Measurements from ENCODE around the gene PLA2G6.

The PLA2G6 gene

GRCh38 chr22:38109371-38110001 is 72.1 kb downstream of the PLA2G6 start:
- no peak for FAIRE-seq

GRCh38 chr22:38108561-38109319 is 72.9 kb downstream of the PLA2G6 start:
- FAIRE-seq, result no peak

GRCh38 chr22:38107692-38108515 is 73.7 kb downstream of the PLA2G6 start:
- FAIRE-seq, result no peak

GRCh38 chr22:38106814-38107578 is 74.6 kb downstream of the PLA2G6 start:
- FAIRE-seq, result no peak

GRCh38 chr22:38104084-38104483 is 77.5 kb downstream of the PLA2G6 start:
- FAIRE-seq, result no peak

- FAIRE-seq, result no peak
Observed at GRCh38 chr22:38103641-38104040, 78.0 kb downstream of the PLA2G6 start.

- no peak for FAIRE-seq
Observed at GRCh38 chr22:38098410-38099249, 83.0 kb downstream of the PLA2G6 start.

GRCh38 chr22:38097557-38098409 is 83.8 kb downstream of the PLA2G6 start:
- no peak for FAIRE-seq

- no peak for FAIRE-seq
Observed at GRCh38 chr22:38097058-38097457, 84.6 kb downstream of the PLA2G6 start.

GRCh38 chr22:38089474-38089851 is 92.2 kb downstream of the PLA2G6 start:
- no peak for FAIRE-seq

- no peak for FAIRE-seq
Observed at GRCh38 chr22:38088629-38089473, 92.8 kb downstream of the PLA2G6 start.

- FAIRE-seq, result no peak
Observed at GRCh38 chr22:38087855-38088254, 93.8 kb downstream of the PLA2G6 start.

- FAIRE-seq, result no peak
Observed at GRCh38 chr22:38086942-38087341, 94.7 kb downstream of the PLA2G6 start.

GRCh38 chr22:38086001-38086845 is 95.4 kb downstream of the PLA2G6 start:
- FAIRE-seq, result no peak

- no peak for FAIRE-seq
Observed at GRCh38 chr22:38085501-38085900, 96.1 kb downstream of the PLA2G6 start.

- no peak for FAIRE-seq
Observed at GRCh38 chr22:38085056-38085455, 96.6 kb downstream of the PLA2G6 start.

GRCh38 chr22:38083931-38084631 is 97.5 kb downstream of the PLA2G6 start, which contains the start of gene SLC16A8:
SLC16A8 (minus strand) TSS chr22:38084184; CDS start chr22:38082873, 1,311 bp downstream.
- no peak for FAIRE-seq
